Measurements from ENCODE around the gene MYL9. TPM values are rescaled to one million over a fixed set of nuclear protein-coding genes. Genes with fewer than 3 reads are reported as not detected.

Gene MYL9
- total RNA-seq, 1 donor from 2014 or later: 274 TPM

DNA sequence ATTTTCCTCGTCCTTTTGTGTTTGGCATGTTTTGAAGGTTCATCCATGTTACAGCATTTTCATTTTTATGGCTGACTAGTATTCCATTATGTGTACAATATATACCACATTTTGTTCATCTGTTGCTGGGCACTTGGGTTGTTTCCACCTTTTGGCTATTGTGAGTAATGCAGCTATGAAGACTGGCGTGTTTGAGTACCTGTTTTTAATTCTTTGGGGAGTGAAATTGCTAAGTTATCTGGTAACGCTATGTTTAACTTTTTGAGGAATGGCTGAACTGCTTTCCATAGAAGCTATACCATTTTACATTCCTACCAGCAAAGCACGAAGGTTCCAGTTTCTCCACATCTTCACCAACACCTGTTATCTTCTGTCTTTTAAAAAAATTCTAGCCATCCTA is 37.0 kb upstream of the MYL9 start:
- no peaks in the 10 kb centered on the region for H3K4me1 ChIP-seq
- no peak overlapping the region for H3K27ac ChIP-seq
- no peak for ATAC-seq
- TF ChIP-seq, protein P1, sequence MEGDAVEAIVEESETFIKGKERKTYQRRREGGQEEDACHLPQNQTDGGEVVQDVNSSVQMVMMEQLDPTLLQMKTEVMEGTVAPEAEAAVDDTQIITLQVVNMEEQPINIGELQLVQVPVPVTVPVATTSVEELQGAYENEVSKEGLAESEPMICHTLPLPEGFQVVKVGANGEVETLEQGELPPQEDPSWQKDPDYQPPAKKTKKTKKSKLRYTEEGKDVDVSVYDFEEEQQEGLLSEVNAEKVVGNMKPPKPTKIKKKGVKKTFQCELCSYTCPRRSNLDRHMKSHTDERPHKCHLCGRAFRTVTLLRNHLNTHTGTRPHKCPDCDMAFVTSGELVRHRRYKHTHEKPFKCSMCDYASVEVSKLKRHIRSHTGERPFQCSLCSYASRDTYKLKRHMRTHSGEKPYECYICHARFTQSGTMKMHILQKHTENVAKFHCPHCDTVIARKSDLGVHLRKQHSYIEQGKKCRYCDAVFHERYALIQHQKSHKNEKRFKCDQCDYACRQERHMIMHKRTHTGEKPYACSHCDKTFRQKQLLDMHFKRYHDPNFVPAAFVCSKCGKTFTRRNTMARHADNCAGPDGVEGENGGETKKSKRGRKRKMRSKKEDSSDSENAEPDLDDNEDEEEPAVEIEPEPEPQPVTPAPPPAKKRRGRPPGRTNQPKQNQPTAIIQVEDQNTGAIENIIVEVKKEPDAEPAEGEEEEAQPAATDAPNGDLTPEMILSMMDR (IDR thresholded peaks at IDR 0.05): no peak
- H3K9me3 ChIP-seq: no peaks in the 10 kb centered on the region
- intact Hi-C loops (cut with DNase I): no loop called here
- H3K27me3 ChIP-seq (ENCODE audit: low read depth): no peaks in the 10 kb centered on the region
- no peak for DNase-seq
- H3K36me3 ChIP-seq: peaks cover 99% of the 10 kb centered on the region
- H3K4me3 ChIP-seq: no peak overlapping the region

- Histone ChIP-seq H3K4me1 (no peaks in the 10 kb centered on the region), H3K36me3 (peaks cover 98% of the 10 kb centered on the region), H3K4me3 (no peak overlapping the region), H3K27ac (no peak overlapping the region), H3K27me3 (ENCODE audit: low read depth) (no peaks in the 10 kb centered on the region), H3K9me3 (no peaks in the 10 kb centered on the region)
- DNase-seq (no peak), ATAC-seq (no peak)
- TF ChIP-seq, protein P1 (IDR thresholded peaks at IDR 0.05): no peak
- intact Hi-C loops (cut with DNase I): no loop called here
Measured at GRCh38 chr20:36506253-36506652, 35.1 kb upstream of the MYL9 start.

GRCh38 chr20:36507746-36508145 is 33.6 kb upstream of the MYL9 start:
- H3K36me3 ChIP-seq: peaks cover 98% of the 10 kb centered on the region
- intact Hi-C loops (cut with DNase I): no loop called here
- DNase-seq: no peak
- no peaks in the 10 kb centered on the region for H3K27me3 ChIP-seq (ENCODE audit: low read depth)
- TF ChIP-seq, protein P1 (IDR thresholded peaks at IDR 0.05): no peak
- no peak overlapping the region for H3K4me3 ChIP-seq
- no peak overlapping the region for H3K27ac ChIP-seq
- no peaks in the 10 kb centered on the region for H3K9me3 ChIP-seq
- no peak for ATAC-seq
- H3K4me1 ChIP-seq: no peaks in the 10 kb centered on the region

DNA sequence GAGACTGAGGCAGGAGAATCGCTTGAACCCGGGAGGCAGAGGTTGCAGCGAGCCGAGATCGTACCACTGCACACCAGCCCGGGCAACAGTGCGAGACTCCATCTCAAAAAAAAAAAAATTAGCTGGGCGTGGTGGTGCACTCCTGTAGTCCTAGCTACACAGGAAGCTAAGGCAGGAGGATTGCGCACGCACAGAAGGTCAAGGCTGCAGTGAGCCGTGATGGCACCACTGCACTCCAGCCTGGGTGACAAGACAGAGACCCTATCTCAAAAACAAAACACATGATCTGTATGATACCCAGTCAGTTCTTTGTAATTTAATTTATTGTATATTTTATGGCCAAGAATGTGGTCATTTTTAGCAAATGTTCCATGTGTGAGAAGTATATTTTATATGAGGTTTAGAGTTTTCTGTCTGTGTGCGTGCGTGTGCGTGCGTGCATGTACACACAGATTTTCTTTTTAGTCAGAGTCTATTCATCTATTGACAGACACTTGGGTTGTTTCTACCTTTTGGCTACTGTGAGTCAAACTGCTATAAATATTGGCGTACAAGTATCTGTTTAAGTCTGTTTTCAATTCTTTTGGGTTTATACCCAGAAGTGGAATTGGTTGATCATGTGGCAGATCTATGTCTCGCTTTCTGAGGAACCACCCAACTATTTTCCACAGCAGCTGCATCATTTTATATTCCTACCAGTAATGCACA is 22.2 kb upstream of the MYL9 start:
- Histone ChIP-seq H3K36me3 (peaks cover 73% of the 10 kb centered on the region), H3K9me3 (no peaks in the 10 kb centered on the region)
- ATAC-seq: no peak

DNA sequence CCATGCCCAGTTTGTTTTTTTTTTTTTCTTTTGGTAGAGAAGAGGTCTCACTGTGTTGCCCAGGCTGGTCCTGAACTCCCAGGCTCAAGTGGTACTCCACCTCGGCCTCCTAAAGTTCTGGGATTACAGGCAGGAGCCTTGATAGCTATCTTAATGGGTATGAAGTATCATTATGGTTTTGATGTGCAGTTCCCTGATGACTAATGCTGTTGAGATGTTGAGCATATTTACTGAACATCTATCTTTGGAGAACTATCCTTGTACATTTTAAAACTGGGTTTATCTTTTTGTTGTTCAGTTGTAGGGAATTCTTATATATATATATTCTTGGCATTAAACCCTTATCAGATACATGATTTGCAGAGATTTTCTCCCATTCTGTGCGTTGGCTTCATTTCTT is 21.4 kb upstream of the MYL9 start:
- no peak overlapping the region for H3K27ac ChIP-seq
- no peak for DNase-seq
- TF ChIP-seq, protein P1 (IDR thresholded peaks at IDR 0.05): no peak
- intact Hi-C loops (cut with DNase I): no loop called here
- no peaks in the 10 kb centered on the region for H3K4me1 ChIP-seq
- no peak for ATAC-seq
- no peak overlapping the region for H3K4me3 ChIP-seq
- H3K27me3 ChIP-seq (ENCODE audit: low read depth): no peaks in the 10 kb centered on the region
- H3K9me3 ChIP-seq: no peaks in the 10 kb centered on the region
- H3K36me3 ChIP-seq: peaks cover 76% of the 10 kb centered on the region

More for the DNA sequence above, 22.2 kb upstream of the MYL9 start:
- H3K4me3 ChIP-seq: no peak overlapping the region
- H3K27me3 ChIP-seq (ENCODE audit: low read depth): no peaks in the 10 kb centered on the region
- intact Hi-C loops (cut with DNase I): no loop called here
- TF ChIP-seq, protein P1 (IDR thresholded peaks at IDR 0.05): no peak
- H3K27ac ChIP-seq: no peak overlapping the region
- no peak for DNase-seq
- H3K4me1 ChIP-seq: no peaks in the 10 kb centered on the region

Data from lower lobe of right lung (tissue), 2 donors.